ENCODE measurements around the gene CENPN. TPM values are rescaled to one million over a fixed set of nuclear protein-coding genes. Genes with fewer than 3 reads are reported as not detected.
A peak's percentile ranks its signal among the peaks of the same experiment; 100 is the strongest.

Gene CENPN
- polyA plus RNA-seq, 3 donors, result 2.6 to 7.0 (median 6.6) TPM

- 77 to 78% (median 77%) methylated on average over 4 of the region's 4 CpGs for WGBS, 3 donors
- no peak overlapping the region for H3K27ac ChIP-seq (ENCODE audit: low read depth, low read length)
Measured at GRCh38 chr16:81066681-81067080, 59.7 kb downstream of the CENPN start.

GRCh38 chr16:81067166-81067565 lies 60.2 kb downstream of the CENPN start:
- 64 to 93% (median 89%) methylated on average over 1 of the region's 1 CpG for WGBS, 3 donors
- H3K27ac ChIP-seq (ENCODE audit: low read depth, low read length), result no peak overlapping the region

GRCh38 chr16:81069063-81069462 lies 62.0 kb downstream of the CENPN start:
- no peak overlapping the region for H3K27ac ChIP-seq (ENCODE audit: low read depth, low read length)
- WGBS, 3 donors, result 93 to 96% (median 95%) methylated on average over 4 of the region's 4 CpGs

GRCh38 chr16:81070979-81071378 lies 64.0 kb downstream of the CENPN start:
- WGBS, 3 donors, result 77 to 82% (median 80%) methylated on average over 8 of the region's 8 CpGs
- H3K27ac ChIP-seq (ENCODE audit: low read depth, low read length), result no peak overlapping the region

- WGBS, 3 donors, result 80 to 85% (median 83%) methylated on average over 4 of the region's 4 CpGs
- H3K27ac ChIP-seq (ENCODE audit: low read depth, low read length), result no peak overlapping the region
Measured at GRCh38 chr16:81071805-81072204, 64.8 kb downstream of the CENPN start.

GRCh38 chr16:81073560-81074330 lies 66.7 kb downstream of the CENPN start:
- WGBS, 3 donors, result 73 to 76% (median 73%) methylated on average over 5 of the region's 5 CpGs
- H3K27ac ChIP-seq (ENCODE audit: low read depth, low read length), result no peak overlapping the region

- no peak overlapping the region for H3K27ac ChIP-seq (ENCODE audit: low read depth, low read length)
- WGBS, 3 donors, result 0 to 1% (median 0%) methylated on average over 27 of the region's 27 CpGs
Measured at GRCh38 chr16:81076566-81077075, 69.6 kb downstream of the CENPN start.

- peak within 1 kb of the TSS; percentile 97 for H3K27ac ChIP-seq (ENCODE audit: low read depth, low read length)
- WGBS, 3 donors, result 10 to 12% (median 11%) methylated on average over 59 of the region's 59 CpGs
Measured at GRCh38 chr16:81077076-81077940, 70.3 kb downstream of the CENPN start, which contains the start of gene C16orf46. TSS of gene C16orf46 (minus strand) at chr16:81077238. CDS start at chr16:81063955, 13,283 bp downstream.

- no peak overlapping the region for H3K27ac ChIP-seq (ENCODE audit: low read depth, low read length)
- WGBS, 3 donors, result 73 to 88% (median 77%) methylated on average over 1 of the region's 1 CpG
Measured at GRCh38 chr16:81080233-81080632, 73.2 kb downstream of the CENPN start.

- whole genome bisulfite sequencing, 3 donors, result 94 to 96% (median 94%) methylated on average over 4 of the region's 4 CpGs
- H3K27ac ChIP-seq (ENCODE audit: low read depth, low read length), result no peak overlapping the region
Measured at GRCh38 chr16:81081014-81081413, 74.0 kb downstream of the CENPN start.

Other genes starting within 250 kb of the CENPN start
- 1 to 10 TPM in 2 of 3 donors, under 1 TPM in 1; 0.76 to 2.8 (median 1.9) TPM for gene CDYL2, start 202.6 kb upstream of the CENPN start, polyA plus RNA-seq
- gene CMC2, start 329 bp upstream of the CENPN start, polyA plus RNA-seq, result 10 to 100 TPM; 43.4 to 77.3 (median 66.1) TPM
- gene ATMIN, start 28.6 kb downstream of the CENPN start, polyA plus RNA-seq, result 10 to 100 TPM in 2 of 3 donors, 1 to 10 TPM in 1; 8.5 to 17.2 (median 12.9) TPM
- gene C16orf46, start 70.0 kb downstream of the CENPN start, polyA plus RNA-seq, result under 1 TPM; 0.46 to 0.94 (median 0.67) TPM
- 10 to 100 TPM; 20.1 to 65.1 (median 62.8) TPM for gene GCSH, start 89.2 kb downstream of the CENPN start, polyA plus RNA-seq
- under 1 TPM in 1 of 3 donors, not detected in 2; 0.06 TPM for gene BCO1, start 231.5 kb downstream of the CENPN start, polyA plus RNA-seq